Liver (tissue), 3 donors: Measurements from ENCODE around the gene HAUS7.

Experiments used
- RAD21 ChIP-seq, 2 donors: IDR thresholded peaks; 2 replicates each; pipeline ENCODE4 v1.6.1; 2016; ENCODE audit warnings: antibody characterized with exemption in 2 of 2, mild to moderate bottlenecking in 2 of 2
- RXRA ChIP-seq, 2 donors: IDR thresholded peaks; 2 replicates each; pipeline ENCODE4 v1.6.1; 2017 to 2018; ENCODE audit warnings: antibody characterized with exemption in 2 of 2, mild to moderate bottlenecking in 1 of 2
- TAF1 ChIP-seq: conservative IDR thresholded peaks from 2 replicates; pipeline ENCODE4 v1.6.1; 2016; ENCODE audit warnings: antibody characterized with exemption, mild to moderate bottlenecking
- TF ChIP-seq, protein P1 (sequence below): fragments of 150-350 bp; IDR thresholded peaks from 2 replicates; pipeline ENCODE4 v1.5.1; 2017; ENCODE audit warnings: improper control_type of control experiment, low read depth, low read length; ENCODE audit not compliant: missing input control
- TF ChIP-seq, protein P2 (sequence below): IDR thresholded peaks from 2 replicates; pipeline ENCODE4 v1.6.1; 2016; ENCODE audit warnings: antibody characterized with exemption
- TF ChIP-seq, protein P3 (sequence below): IDR thresholded peaks from 2 replicates; pipeline ENCODE4 v1.6.1; 2016; ENCODE audit warnings: antibody characterized with exemption
- donor health status: healthy.
- donor health status: healthy.

DNA sequence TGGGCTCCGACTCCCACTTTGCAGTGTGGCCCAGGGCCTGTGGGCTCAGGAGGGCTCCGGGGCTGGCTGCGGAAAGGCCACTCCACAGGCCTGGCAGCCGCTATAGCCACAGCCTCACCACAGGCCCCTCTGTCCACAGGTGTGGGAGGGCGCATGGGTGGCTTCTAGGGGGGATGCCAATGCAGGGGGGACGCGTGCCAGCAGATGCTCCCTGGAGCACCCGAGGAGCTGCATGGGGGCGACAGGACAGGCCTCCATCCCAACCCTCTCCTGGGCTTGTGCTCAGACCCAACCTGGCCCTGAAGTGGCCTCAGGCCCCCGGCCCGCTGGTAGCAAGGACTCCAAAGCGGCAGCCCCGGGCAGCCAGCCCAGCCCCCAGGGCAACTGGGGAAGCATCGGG, 32.4 kb upstream of the HAUS7 start:
- TF ChIP-seq TAF1 = no peak
- TF ChIP-seq, protein P1, sequence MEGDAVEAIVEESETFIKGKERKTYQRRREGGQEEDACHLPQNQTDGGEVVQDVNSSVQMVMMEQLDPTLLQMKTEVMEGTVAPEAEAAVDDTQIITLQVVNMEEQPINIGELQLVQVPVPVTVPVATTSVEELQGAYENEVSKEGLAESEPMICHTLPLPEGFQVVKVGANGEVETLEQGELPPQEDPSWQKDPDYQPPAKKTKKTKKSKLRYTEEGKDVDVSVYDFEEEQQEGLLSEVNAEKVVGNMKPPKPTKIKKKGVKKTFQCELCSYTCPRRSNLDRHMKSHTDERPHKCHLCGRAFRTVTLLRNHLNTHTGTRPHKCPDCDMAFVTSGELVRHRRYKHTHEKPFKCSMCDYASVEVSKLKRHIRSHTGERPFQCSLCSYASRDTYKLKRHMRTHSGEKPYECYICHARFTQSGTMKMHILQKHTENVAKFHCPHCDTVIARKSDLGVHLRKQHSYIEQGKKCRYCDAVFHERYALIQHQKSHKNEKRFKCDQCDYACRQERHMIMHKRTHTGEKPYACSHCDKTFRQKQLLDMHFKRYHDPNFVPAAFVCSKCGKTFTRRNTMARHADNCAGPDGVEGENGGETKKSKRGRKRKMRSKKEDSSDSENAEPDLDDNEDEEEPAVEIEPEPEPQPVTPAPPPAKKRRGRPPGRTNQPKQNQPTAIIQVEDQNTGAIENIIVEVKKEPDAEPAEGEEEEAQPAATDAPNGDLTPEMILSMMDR = no peak
- no peak for TF ChIP-seq RAD21 (IDR thresholded peaks at IDR 0.05)
- TF ChIP-seq RXRA (IDR thresholded peaks at IDR 0.05) = no peak
- TF ChIP-seq, protein P2, sequence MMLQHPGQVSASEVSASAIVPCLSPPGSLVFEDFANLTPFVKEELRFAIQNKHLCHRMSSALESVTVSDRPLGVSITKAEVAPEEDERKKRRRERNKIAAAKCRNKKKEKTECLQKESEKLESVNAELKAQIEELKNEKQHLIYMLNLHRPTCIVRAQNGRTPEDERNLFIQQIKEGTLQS = no peak
- TF ChIP-seq, protein P3, sequence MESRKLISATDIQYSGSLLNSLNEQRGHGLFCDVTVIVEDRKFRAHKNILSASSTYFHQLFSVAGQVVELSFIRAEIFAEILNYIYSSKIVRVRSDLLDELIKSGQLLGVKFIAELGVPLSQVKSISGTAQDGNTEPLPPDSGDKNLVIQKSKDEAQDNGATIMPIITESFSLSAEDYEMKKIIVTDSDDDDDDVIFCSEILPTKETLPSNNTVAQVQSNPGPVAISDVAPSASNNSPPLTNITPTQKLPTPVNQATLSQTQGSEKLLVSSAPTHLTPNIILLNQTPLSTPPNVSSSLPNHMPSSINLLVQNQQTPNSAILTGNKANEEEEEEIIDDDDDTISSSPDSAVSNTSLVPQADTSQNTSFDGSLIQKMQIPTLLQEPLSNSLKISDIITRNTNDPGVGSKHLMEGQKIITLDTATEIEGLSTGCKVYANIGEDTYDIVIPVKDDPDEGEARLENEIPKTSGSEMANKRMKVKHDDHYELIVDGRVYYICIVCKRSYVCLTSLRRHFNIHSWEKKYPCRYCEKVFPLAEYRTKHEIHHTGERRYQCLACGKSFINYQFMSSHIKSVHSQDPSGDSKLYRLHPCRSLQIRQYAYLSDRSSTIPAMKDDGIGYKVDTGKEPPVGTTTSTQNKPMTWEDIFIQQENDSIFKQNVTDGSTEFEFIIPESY = no peak
